Measurements from ENCODE around the gene ZNHIT3. TPM values are rescaled to one million over a fixed set of nuclear protein-coding genes. Genes with fewer than 3 reads are reported as not detected.
A peak's percentile ranks its signal among the peaks of the same experiment; 100 is the strongest.

The ZNHIT3 gene
- total RNA-seq, 2 donors from 2014 or later = 47.9 to 57.6 TPM

DNA sequence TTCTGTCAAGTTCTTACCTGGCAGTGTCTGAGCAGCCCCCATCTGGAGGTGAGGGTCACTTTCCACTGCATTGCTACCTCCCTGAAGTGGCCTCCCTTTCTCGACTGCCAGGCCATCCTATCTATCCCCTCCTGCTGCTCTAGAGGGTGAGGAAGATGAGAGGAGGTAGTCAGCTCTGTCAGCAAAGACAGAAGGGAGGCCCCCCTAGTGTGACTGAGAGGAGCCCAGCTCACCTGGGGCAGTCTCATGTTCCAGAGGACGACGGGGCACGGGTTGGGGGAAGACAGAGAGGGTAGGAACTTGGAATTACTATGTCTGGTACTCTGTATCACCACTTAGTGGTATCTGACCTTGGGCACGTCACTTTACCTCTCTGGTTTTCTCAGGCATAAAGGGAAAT is 26.2 kb downstream of the ZNHIT3 start:
- no peak overlapping the region for H3K27ac Mint-ChIP-seq
- H3K36me3 Mint-ChIP-seq (ENCODE audit: low read depth) = peaks cover 90% of the 10 kb centered on the region
- H3K4me1 Mint-ChIP-seq = no peaks in the 10 kb centered on the region
- no peak overlapping the region for H3K4me3 Mint-ChIP-seq
- ATAC-seq (replicated peaks) = no peak
- H3K9me3 Mint-ChIP-seq = no peaks in the 10 kb centered on the region
- H3K27me3 Mint-ChIP-seq = no peaks in the 10 kb centered on the region

- no peaks in the 10 kb centered on the region for H3K9me3 Mint-ChIP-seq
- ATAC-seq (replicated peaks) = no peak
- H3K27ac Mint-ChIP-seq = no peak overlapping the region
- no peak overlapping the region for H3K4me3 Mint-ChIP-seq
- no peaks in the 10 kb centered on the region for H3K27me3 Mint-ChIP-seq
- peaks cover 91% of the 10 kb centered on the region for H3K36me3 Mint-ChIP-seq (ENCODE audit: low read depth)
- H3K4me1 Mint-ChIP-seq = no peaks in the 10 kb centered on the region
These were observed 28.4 kb downstream of the ZNHIT3 start for GRCh38 chr17:36514856-36515255.

GRCh38 chr17:36515837-36516236 is 29.4 kb downstream of the ZNHIT3 start:
- Mint-ChIP-seq H3K4me1 (no peaks in the 10 kb centered on the region), H3K27me3 (no peaks in the 10 kb centered on the region), H3K9me3 (no peaks in the 10 kb centered on the region), H3K4me3 (no peak overlapping the region), H3K27ac (no peak overlapping the region), H3K36me3 (ENCODE audit: low read depth) (peaks cover 91% of the 10 kb centered on the region)
- ATAC-seq (replicated peaks) = no peak

- Mint-ChIP-seq H3K9me3 (peaks cover 3% of the 10 kb centered on the region), H3K27ac (no peak overlapping the region), H3K4me3 (no peak overlapping the region), H3K4me1 (peaks cover 23% of the 10 kb centered on the region), H3K27me3 (no peaks in the 10 kb centered on the region), H3K36me3 (ENCODE audit: low read depth) (peaks cover 97% of the 10 kb centered on the region)
- no peak for ATAC-seq (replicated peaks)
These were observed 36.6 kb downstream of the ZNHIT3 start for GRCh38 chr17:36523113-36523512.

DNA sequence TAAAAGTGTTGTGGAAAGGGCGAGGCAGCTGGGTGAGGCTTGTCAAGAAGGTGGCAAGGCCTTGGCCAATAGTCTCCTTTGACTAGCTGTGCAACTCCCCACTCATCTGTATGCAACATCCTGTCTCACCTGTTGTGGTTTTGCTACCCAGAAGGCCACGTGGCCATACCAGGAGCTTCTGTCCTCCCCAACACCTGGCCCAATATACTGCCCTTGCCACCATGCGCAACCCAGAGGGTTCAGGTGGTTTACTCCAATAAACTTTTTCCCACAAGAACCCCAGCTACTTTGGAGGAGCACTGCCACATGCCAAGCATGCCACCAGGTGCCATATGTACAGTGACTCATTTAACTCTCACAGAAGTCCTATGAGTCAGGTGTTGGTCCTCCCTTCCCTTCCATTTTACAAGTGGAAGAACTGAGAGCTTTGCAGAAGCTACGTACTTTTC is 38.0 kb downstream of the ZNHIT3 start:
- Mint-ChIP-seq H3K9me3 (peaks cover 3% of the 10 kb centered on the region), H3K36me3 (ENCODE audit: low read depth) (peaks cover 97% of the 10 kb centered on the region), H3K4me3 (peak overlapping the region; percentile 23), H3K4me1 (peaks cover 23% of the 10 kb centered on the region), H3K27ac (peak overlapping the region; percentile 16), H3K27me3 (no peaks in the 10 kb centered on the region)
- peak; percentile 95 for ATAC-seq (replicated peaks)

DNA sequence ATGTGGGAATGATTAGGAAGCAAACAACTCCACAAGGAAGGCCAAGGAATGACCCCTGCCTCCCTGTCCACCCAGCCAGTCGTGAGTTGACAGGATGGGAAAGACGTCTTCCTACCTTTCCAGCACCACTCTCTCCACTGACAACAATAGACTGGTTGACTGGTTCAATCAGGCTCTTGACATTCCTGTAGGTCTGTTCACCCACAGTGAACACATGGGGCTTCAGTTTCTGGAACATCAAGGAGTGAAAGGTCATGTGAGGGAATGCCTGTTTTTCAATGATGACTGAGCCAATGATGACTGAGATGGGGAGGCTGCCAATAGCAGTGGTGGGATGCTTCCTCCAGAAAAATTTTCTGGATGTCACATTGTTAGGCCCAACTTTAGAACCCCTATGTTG is 38.6 kb downstream of the ZNHIT3 start:
- Mint-ChIP-seq H3K9me3 (peaks cover 3% of the 10 kb centered on the region), H3K36me3 (ENCODE audit: low read depth) (peaks cover 97% of the 10 kb centered on the region), H3K4me1 (peaks cover 23% of the 10 kb centered on the region), H3K4me3 (peak overlapping the region; percentile 23), H3K27me3 (no peaks in the 10 kb centered on the region), H3K27ac (peak overlapping the region; percentile 16)
- no peak for ATAC-seq (replicated peaks)

DNA sequence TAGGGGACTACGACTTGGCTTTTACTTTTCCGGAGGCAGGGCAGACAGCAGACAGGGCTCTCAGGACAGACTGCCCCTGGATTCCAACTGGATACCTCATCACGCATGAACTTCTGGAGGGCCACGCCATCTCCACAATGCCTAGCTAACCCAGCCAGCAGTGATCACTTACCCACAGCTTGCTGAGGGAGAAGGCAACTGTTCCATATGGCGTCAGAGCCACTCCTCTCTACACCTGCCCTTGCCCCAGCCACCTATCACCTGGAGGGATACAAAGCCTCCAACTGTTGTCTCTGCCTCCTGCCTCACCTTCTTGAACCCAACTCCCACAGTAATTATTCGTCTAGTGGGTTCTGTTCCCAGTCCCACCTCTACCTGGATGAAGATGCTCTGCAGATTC is 39.4 kb downstream of the ZNHIT3 start:
- H3K36me3 Mint-ChIP-seq (ENCODE audit: low read depth) = peaks cover 95% of the 10 kb centered on the region
- peaks cover 3% of the 10 kb centered on the region for H3K9me3 Mint-ChIP-seq
- no peaks in the 10 kb centered on the region for H3K27me3 Mint-ChIP-seq
- ATAC-seq (replicated peaks) = no peak
- H3K27ac Mint-ChIP-seq = peak overlapping the region; percentile 16
- H3K4me3 Mint-ChIP-seq = no peak overlapping the region
- H3K4me1 Mint-ChIP-seq = peaks cover 23% of the 10 kb centered on the region

GRCh38 chr17:36527621-36528250 is 41.3 kb downstream of the ZNHIT3 start:
- peaks cover 89% of the 10 kb centered on the region for H3K36me3 Mint-ChIP-seq (ENCODE audit: low read depth)
- peaks cover 3% of the 10 kb centered on the region for H3K9me3 Mint-ChIP-seq
- H3K4me1 Mint-ChIP-seq = peaks cover 27% of the 10 kb centered on the region
- H3K27ac Mint-ChIP-seq = no peak overlapping the region
- H3K27me3 Mint-ChIP-seq = no peaks in the 10 kb centered on the region
- no peak overlapping the region for H3K4me3 Mint-ChIP-seq
- no peak for ATAC-seq (replicated peaks)

- Mint-ChIP-seq H3K4me3 (no peak overlapping the region), H3K27me3 (no peaks in the 10 kb centered on the region), H3K27ac (peak overlapping the region; percentile 21), H3K9me3 (peaks cover 3% of the 10 kb centered on the region), H3K4me1 (peaks cover 31% of the 10 kb centered on the region), H3K36me3 (ENCODE audit: low read depth) (peaks cover 93% of the 10 kb centered on the region)
- ATAC-seq (replicated peaks) = no peak
These were observed 42.6 kb downstream of the ZNHIT3 start for GRCh38 chr17:36529121-36529520.

- no peak for ATAC-seq (replicated peaks)
- Mint-ChIP-seq H3K4me3 (peak overlapping the region; percentile 97), H3K27me3 (no peaks in the 10 kb centered on the region), H3K36me3 (ENCODE audit: low read depth) (peaks cover 91% of the 10 kb centered on the region), H3K9me3 (no peaks in the 10 kb centered on the region), H3K4me1 (peaks cover 14% of the 10 kb centered on the region), H3K27ac (no peak overlapping the region)
These were observed 46.0 kb downstream of the ZNHIT3 start for GRCh38 chr17:36532435-36532975.

DNA sequence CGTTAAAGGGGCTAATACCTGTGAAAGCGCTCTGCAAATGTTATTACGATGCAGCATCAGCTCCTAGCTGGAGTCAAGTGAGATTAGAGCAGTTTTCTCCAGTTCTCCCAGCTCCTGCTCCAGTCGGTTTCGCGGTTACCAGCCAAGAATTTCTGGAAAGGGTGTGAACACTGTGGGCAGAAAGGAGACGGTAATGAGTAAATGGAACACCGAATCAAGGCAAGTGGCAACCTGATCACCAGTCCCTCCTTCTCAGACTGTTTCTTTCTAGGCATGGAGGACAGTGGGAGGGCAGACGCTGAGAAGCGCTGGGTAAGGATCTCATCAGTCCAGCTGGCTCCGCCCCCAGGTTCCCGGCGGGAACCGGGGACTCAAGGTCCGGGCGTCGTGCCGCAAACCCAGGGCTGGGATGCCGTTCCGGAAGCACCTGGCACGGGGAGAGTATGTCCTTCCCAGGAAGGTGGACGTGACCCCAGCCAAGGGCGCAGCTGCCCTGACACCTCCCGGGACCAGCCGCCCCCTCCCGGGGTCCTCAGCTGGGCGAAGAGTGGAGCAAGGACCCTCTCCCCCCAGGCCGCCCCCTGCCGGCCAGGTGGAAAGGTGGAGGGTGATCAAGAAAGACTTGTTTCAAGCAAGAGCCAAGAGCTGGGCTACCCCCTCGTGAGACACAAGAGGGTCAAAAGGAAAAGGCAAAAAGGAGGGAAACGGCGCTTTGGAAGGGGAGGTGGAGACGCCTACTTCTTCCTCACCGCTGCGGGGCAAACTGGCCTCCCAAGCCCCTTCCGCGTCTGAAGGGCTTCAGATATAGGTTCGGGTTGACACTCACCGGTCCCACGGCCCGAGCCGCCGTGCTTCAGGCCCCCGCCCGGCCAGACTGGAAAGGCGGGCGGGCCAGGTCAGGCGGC is 47.7 kb downstream of the ZNHIT3 start:
- Mint-ChIP-seq H3K36me3 (ENCODE audit: low read depth) (peaks cover 91% of the 10 kb centered on the region), H3K9me3 (no peaks in the 10 kb centered on the region), H3K27me3 (no peaks in the 10 kb centered on the region), H3K4me1 (peaks cover 14% of the 10 kb centered on the region), H3K4me3 (peak overlapping the region; percentile 97), H3K27ac (peak overlapping the region; percentile 93)
- ATAC-seq (replicated peaks) = peak; percentile 29

DNA sequence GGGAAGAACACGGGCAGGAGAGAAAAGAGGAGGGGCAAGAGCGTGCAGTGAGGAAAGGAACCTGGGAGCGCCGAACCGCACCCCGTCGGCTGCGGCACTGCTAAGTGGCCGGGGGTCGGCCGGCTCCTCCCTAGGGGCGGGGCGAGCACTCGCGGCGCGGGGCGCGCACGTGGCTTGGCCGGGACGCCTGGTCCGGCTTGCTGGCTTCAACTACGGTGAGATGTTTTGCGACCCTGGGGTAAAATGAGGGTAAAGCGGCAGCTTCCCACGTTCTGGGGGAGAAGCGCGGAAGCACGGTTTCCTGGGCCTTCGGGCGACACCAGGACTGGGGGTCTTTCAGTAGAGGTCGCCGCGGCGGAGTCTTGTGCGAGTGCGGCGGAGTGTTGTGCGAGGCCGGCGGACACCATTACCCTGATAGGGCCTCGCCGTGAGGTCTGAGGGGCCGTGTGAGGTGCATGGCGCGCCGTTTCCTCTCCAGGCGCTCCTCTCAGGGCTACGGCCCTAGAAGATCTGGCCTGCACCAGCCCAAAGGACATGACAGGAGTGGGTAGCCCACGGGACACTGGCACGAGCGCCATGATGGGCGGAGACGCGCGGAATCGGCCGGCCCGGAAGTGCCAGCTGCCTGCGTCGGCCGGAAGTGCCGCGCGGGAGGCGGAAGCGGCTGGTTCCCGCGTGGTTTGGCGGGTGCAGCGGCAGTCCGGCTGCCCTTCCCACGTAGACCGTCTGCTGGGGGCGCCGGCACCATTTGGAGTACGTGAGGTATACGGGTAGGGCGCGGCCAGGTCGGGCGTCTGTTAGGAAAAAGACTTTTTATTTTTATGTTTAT is 48.6 kb downstream of the ZNHIT3 start, which contains the start of the genes MYO19 and PIGW:
Gene MYO19, minus strand, starts transcription at position 29 of the 829 bp plus-strand sequence. CDS start 2,330 bp downstream, outside the sequence.
Gene PIGW, plus strand, starts transcription at position 148 of the 829 bp plus-strand sequence. CDS start 2,115 bp downstream, outside the sequence.
- peaks cover 89% of the 10 kb centered on the region for H3K36me3 Mint-ChIP-seq (ENCODE audit: low read depth)
- H3K9me3 Mint-ChIP-seq = no peaks in the 10 kb centered on the region
- peak within 1 kb of the TSS; percentile 97 for H3K4me3 Mint-ChIP-seq
- ATAC-seq (replicated peaks) = peak; percentile 91
- H3K4me1 Mint-ChIP-seq = peaks cover 18% of the 10 kb centered on the region
- no peaks in the 10 kb centered on the region for H3K27me3 Mint-ChIP-seq
- peak within 1 kb of the TSS; percentile 93 for H3K27ac Mint-ChIP-seq

GRCh38 chr17:36535669-36536081 is 49.2 kb downstream of the ZNHIT3 start:
- peaks cover 18% of the 10 kb centered on the region for H3K4me1 Mint-ChIP-seq

DNA sequence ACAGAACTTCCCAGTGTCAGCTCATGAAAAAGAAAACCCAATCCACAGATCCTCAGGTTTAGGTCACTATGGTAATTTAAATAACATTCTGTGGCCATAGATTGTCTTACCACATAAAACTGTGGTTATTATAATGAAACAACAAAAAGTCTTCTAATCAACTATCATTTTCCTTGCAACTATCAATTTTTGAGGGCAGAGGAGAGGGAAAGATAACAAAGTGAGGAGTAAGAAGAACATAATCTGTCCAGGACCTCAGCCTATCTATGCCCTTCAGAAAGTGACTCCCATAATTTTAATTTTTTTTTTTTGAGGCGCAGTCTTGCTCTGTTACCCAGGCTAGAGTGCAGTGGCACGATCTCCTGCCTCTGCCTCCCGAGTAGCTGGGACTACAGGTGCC is 54.2 kb downstream of the ZNHIT3 start:
- Mint-ChIP-seq H3K4me3 (no peak overlapping the region), H3K27ac (no peak overlapping the region), H3K36me3 (ENCODE audit: low read depth) (peaks cover 63% of the 10 kb centered on the region), H3K4me1 (peaks cover 9% of the 10 kb centered on the region), H3K27me3 (no peaks in the 10 kb centered on the region), H3K9me3 (no peaks in the 10 kb centered on the region)
- ATAC-seq (replicated peaks) = no peak

More at GRCh38 chr17:36535669-36536081, 49.2 kb downstream of the ZNHIT3 start:
- Mint-ChIP-seq H3K27ac (peak overlapping the region; percentile 93), H3K36me3 (ENCODE audit: low read depth) (peaks cover 89% of the 10 kb centered on the region), H3K9me3 (no peaks in the 10 kb centered on the region), H3K4me3 (peak overlapping the region; percentile 97), H3K27me3 (no peaks in the 10 kb centered on the region)
- peak; percentile 45 for ATAC-seq (replicated peaks)
